Activated CD8-positive, alpha-beta T cell treated with anti-CD3 and anti-CD28 coated beads for 36 hours (primary cell): ENCODE results near the gene TH. TPM values are rescaled to one million over a fixed set of nuclear protein-coding genes. Genes with fewer than 3 reads are reported as not detected.

Source experiments
- ATAC-seq: fragments of 200-7000 bp; cut with Tn5 transposase; one replicate; pipeline ENCODE4 v1.10.0; 2021; ENCODE audit warnings: mild to moderate bottlenecking, moderate library complexity
- CTCF ChIA-PET: fragments of 350-600 bp; sonication (Branson Sonifier 250); formaldehyde crosslinking; loops from one replicate; lab custom pipeline; 2021; ENCODE audit warnings: antibody characterized with exemption; lab: Charles Lee
- POLR2A ChIA-PET: fragments of 350-600 bp; sonication (Branson Sonifier 250); formaldehyde crosslinking; loops from one replicate; lab custom pipeline; 2021; ENCODE audit warnings: antibody characterized with exemption; lab: Charles Lee
- DNase-seq: peaks from one replicate; pipeline ENCODE4 v3.0.0-alpha.2; 2020
- H3K27ac Mint-ChIP-seq: one replicate; pipeline ENCODE4 v1.8.0; 2021; ENCODE audit warnings: mild to moderate bottlenecking, mixed read lengths
- H3K27me3 Mint-ChIP-seq: one replicate; pipeline ENCODE4 v1.8.0; 2021; ENCODE audit warnings: mixed read lengths
- H3K36me3 Mint-ChIP-seq: one replicate; pipeline ENCODE4 v1.8.0; 2021; ENCODE audit warnings: low read depth, mixed read lengths
- H3K4me1 Mint-ChIP-seq: one replicate; pipeline ENCODE4 v1.8.0; 2021; ENCODE audit warnings: low read depth, mixed read lengths
- H3K4me3 Mint-ChIP-seq: one replicate; pipeline ENCODE4 v1.8.0; 2021; ENCODE audit warnings: mild to moderate bottlenecking, moderate library complexity, mixed read lengths
- H3K9me3 Mint-ChIP-seq: one replicate; pipeline ENCODE4 v1.8.0; 2021; ENCODE audit warnings: mixed read lengths
- CTCF ChIP-seq: fragments of 200-600 bp; IDR thresholded peaks from one replicate; pipeline ENCODE4 v1.8.0; 2022; ENCODE audit warnings: antibody characterized with exemption, mild to moderate bottlenecking
- intact Hi-C: fragments of 100-400 bp; cut with micrococcal nuclease; formaldehyde crosslinking; loops from one replicate; pipeline ENCODE4 v1.10.0; 2022
- total RNA-seq, 2 experiments: library from RNA; stranded (reverse); gene quantifications; one replicate each; pipeline ENCODE4 v1.2.3, GENCODE V29; 2021

The TH gene
- total RNA-seq, 2 experiments from 2014 or later: not detected

GRCh38 chr11:2192435-2192834 is 20.8 kb upstream of the TH start:
- intact Hi-C loops: no loop called here
- Mint-ChIP-seq H3K36me3 (no peaks in the 10 kb centered on the region), H3K4me1 (peaks cover 3% of the 10 kb centered on the region), H3K27me3 (peaks cover 17% of the 10 kb centered on the region), H3K4me3 (no peak overlapping the region), H3K27ac (no peak overlapping the region), H3K9me3 (no peaks in the 10 kb centered on the region)
- no peak for ATAC-seq
- no peak for DNase-seq
- ChIA-PET POLR2A (interaction anchor here (1.8 kb wide), 1 partner anchor 107 kb away, joined by 4 read pairs; no protein-coding TSS in a partner anchor), CTCF (interaction anchor here (0.7 to 4.8 kb wide), 4 partner anchors 106 to 700 kb away, joined by 3 to 28 read pairs (median 12); partner anchors contain the start of genes C11orf21 and TSPAN32)
- TF ChIP-seq CTCF: no peak

- TF ChIP-seq CTCF: no peak
- H3K27ac Mint-ChIP-seq: no peak overlapping the region
- intact Hi-C loops: no loop called here
- ChIA-PET CTCF (interaction anchor here (0.7 to 4.8 kb wide), 3 partner anchors 106 to 700 kb away, joined by 3 to 28 read pairs (median 5); no protein-coding TSS in a partner anchor), POLR2A (no interaction called here)
- H3K4me3 Mint-ChIP-seq: no peak overlapping the region
- no peaks in the 10 kb centered on the region for H3K9me3 Mint-ChIP-seq
- H3K4me1 Mint-ChIP-seq: peaks cover under 1% of the 10 kb centered on the region
- ATAC-seq (no peak), DNase-seq (no peak)
- peaks cover 17% of the 10 kb centered on the region for H3K27me3 Mint-ChIP-seq
- H3K36me3 Mint-ChIP-seq: no peaks in the 10 kb centered on the region
Measured at GRCh38 chr11:2191883-2192282, 20.3 kb upstream of the TH start.

GRCh38 chr11:2190657-2191471 is 19.2 kb upstream of the TH start:
- Mint-ChIP-seq H3K27ac (no peak overlapping the region), H3K9me3 (no peaks in the 10 kb centered on the region), H3K4me3 (no peak overlapping the region), H3K4me1 (no peaks in the 10 kb centered on the region), H3K36me3 (no peaks in the 10 kb centered on the region), H3K27me3 (peaks cover 14% of the 10 kb centered on the region)
- no peak for TF ChIP-seq CTCF
- POLR2A ChIA-PET: no interaction called here
- ATAC-seq (no peak), DNase-seq (no peak)
- intact Hi-C loops: no loop called here
- CTCF ChIA-PET: no interaction called here

- DNase-seq (no peak), ATAC-seq (no peak)
- no peak overlapping the region for H3K27ac Mint-ChIP-seq
- ChIA-PET CTCF (no interaction called here), POLR2A (no interaction called here)
- no peak for TF ChIP-seq CTCF
- peaks cover 16% of the 10 kb centered on the region for H3K27me3 Mint-ChIP-seq
- no peaks in the 10 kb centered on the region for H3K4me1 Mint-ChIP-seq
- H3K4me3 Mint-ChIP-seq: no peak overlapping the region
- intact Hi-C loops: no loop called here
- H3K36me3 Mint-ChIP-seq: no peaks in the 10 kb centered on the region
- H3K9me3 Mint-ChIP-seq: no peaks in the 10 kb centered on the region
Measured at GRCh38 chr11:2189938-2190656, 18.5 kb upstream of the TH start.
